Left lobe of liver (tissue), 2 donors: ENCODE results near the gene XPO4. TPM values are rescaled to one million over a fixed set of nuclear protein-coding genes. Genes with fewer than 3 reads are reported as not detected.

Source experiments
- ATAC-seq: fragments of 200-7000 bp; cut with Tn5 transposase; one replicate; pipeline ENCODE4 v1.9.1; 2020; ENCODE audit warnings: mild to moderate bottlenecking, moderate library complexity
- DNase-seq: peaks from one replicate; pipeline ENCODE4 v3.0.0-alpha.2; 2020; ENCODE audit warnings: low spot score
- total RNA-seq: library from RNA; stranded (reverse); gene quantifications from one replicate; pipeline ENCODE4 v1.2.1, GENCODE V29; 2021
- donor health status: DM: no; HTN: no; CAD: no; lungs with moderate emphysema.
- donor health status: DM: no; HTN: yes; CAD: no.

The XPO4 gene
- total RNA-seq, 1 donor from 2014 or later, result 5.2 TPM

GRCh38 chr13:20729633-20730585 lies 172.6 kb downstream of the XPO4 start:
- DNase-seq (no peak), ATAC-seq (no peak)

DNA sequence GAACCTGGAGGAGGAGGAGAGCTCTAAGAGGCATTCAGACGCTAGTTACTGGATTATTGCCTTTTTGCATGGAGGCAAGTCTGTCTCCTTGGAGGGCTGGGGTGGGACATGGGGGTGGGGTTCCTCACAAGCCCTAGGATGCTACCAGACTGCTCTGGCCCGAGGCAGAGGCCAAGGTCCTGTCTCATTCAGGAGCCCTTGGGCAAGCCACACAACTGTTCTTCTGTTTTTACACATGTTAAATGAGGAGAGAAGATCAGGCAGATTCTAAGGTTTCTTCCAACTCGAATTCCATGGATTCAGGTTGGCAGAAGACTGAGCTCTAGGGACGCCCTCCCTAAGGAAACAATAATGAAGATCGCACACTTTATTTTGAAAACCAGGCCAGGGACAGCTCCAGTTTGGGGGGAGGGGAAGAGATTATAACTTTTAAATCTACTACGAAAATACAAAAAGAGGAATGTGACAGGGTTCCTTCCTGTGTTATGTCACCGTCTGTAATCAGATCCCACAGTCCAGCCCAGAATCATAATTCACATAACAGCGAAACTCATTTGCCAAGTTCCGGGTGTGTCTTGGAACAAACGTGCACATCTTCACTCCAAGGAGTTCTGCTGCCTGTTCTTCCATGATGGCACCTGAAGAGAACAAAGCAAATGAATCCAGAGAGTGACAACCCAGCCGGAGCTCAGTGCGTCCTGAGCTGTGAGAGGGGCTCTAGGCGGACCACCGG lies 173.8 kb downstream of the XPO4 start:
- no peak for DNase-seq
- no peak for ATAC-seq

GRCh38 chr13:20727856-20728255 lies 174.7 kb downstream of the XPO4 start:
- no peak for DNase-seq
- no peak for ATAC-seq

Other genes with a start within 250 kb of the XPO4 start
- gene IL17D, start 199.0 kb downstream of the XPO4 start, total RNA-seq, result 0.45 TPM
- gene EEF1AKMT1, start 128.8 kb downstream of the XPO4 start, total RNA-seq, result 7.7 TPM
- gene LATS2, start 158.8 kb upstream of the XPO4 start, total RNA-seq, result 11.6 TPM
- gene SAP18, start 237.4 kb upstream of the XPO4 start, total RNA-seq, result 86.3 TPM